Stimulated activated CD4-positive, alpha-beta T cell treated with anti-CD3 and anti-CD28 coated beads, Interleukin-1b, Interleukin-23, amount 100 ng/mL, for 48 hours (primary cell): Measurements from ENCODE around the gene DDB1.
"Not testable (repeated sequence)": the region's sequence is repeated elsewhere in the genome, so short reads cannot be mapped to it uniquely, and the experiment has no call there.

ENCODE experiments used
- DNase-seq: peaks from one replicate; pipeline ENCODE4 v3.0.0-alpha.2; 2020

Gene DDB1

DNA sequence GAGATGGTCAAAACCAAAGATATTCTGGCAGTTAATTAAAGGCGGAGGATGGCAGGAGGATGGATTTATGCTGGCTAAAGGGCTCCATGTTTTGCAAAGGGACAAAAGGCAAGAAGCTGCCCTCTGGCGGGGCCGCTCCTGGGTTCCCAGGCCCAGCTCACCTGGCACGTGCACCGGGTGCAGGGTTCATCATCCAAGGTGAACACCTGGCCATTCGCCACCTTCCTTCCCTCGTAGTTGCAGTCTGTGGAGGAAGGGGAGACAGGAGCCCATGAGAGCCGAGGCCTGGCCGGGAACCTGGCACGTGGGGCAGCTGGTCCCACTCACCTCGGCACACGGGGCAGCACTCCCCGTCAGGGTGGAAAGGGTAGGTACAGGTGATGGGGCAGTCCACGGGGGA is 68.1 kb downstream of the DDB1 start:
- DNase-seq: no peak

- no peak for DNase-seq
These were observed 68.5 kb downstream of the DDB1 start for GRCh38 chr11:61264371-61264770.

- no peak for DNase-seq
These were observed 73.5 kb downstream of the DDB1 start for GRCh38 chr11:61259363-61259762.

DNA sequence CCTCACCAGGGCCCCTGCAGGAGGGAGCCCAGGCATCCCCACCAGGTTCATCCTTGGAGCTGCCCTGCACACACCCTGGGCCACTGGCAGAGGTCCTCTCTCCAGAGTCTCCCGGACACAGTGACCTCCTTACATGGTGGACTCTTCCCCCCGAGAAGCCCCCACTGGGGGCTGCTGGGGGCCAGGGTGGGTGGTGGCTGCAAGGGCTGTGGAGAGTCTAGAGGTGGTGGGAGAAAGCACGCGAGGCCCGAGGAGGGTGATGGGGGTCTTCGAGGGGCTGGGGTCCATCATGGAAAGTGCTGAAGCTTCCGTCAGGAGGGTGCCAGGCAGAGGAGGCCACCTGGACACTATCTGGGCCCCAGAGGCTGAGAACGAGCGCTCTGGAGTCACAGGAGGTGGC is 74.4 kb downstream of the DDB1 start:
- no peak for DNase-seq

DNA sequence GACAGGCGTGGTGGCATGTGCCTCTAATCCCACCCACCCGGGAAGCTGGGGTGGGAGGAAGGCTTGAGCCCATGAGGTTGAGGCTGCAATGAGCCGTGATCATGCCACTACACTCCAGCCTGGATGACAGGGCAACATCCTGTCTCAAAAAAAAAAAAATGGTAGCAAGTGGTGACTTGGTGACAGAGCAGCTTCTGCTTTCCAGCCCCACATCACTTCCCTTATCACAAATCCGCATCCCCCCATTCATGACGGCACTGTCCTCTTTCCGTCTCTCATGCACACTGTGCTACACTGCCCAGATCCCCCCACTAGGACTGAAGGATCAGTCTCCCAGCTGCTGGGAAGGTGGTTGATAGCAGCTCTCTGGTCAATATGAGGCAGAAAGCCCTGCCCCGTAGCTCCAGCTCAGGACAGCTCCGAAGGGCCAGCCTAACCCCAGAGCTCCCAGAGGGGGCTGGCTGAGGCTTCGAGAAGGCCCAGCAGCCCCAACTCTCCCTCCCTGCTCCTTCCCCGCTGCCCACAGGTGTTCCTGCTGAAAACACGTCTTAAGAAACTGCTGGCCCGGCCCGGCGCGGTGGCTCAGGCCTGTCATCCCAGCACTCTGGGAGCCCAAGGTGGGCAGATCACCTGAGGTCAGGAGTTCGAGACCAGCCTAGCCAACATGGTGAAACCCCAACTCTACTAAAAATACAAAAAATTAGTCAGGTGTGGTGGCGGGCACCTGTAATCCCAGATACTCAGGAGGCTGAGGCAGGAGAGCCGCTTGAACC is 76.0 kb downstream of the DDB1 start:
- DNase-seq: no peak

- peak; percentile 70 for DNase-seq
These were observed 78.4 kb downstream of the DDB1 start for GRCh38 chr11:61254403-61255025.

DNA sequence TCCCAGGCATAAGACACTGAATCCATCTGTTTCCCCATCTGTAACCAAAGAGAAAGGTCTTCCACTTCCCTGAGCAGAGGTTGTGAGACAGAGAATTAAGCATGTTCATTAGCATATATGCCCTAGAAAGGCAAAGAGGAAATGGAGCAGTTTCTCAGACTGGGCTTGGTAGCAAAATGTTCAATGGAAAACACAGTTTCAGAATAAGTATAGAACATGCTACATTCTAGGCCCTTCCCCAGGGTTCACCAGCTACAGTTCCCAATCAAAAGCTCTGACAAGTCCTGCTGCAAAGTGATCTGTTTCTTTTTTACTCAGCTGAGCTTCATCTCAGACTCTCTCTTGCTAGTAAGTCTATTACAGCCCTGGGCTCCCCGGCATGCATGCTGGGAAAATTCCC is 80.6 kb downstream of the DDB1 start:
- DNase-seq: not testable (repeated sequence)

- not testable (repeated sequence) for DNase-seq
These were observed 81.8 kb downstream of the DDB1 start for GRCh38 chr11:61250796-61251765.
